Measurements from ENCODE around the gene G6PC1. TPM values are rescaled to one million over a fixed set of nuclear protein-coding genes. Genes with fewer than 3 reads are reported as not detected.

G6PC1 gene
- total and polyA plus RNA-seq, 2 of the 13 experiments (the other 11 are each of a cell fraction or from before 2014, with no cell fraction given): 1.7 to 37.9 TPM

GRCh38 chr17:42865638-42866094, 34.9 kb upstream of the G6PC1 start (continued):
- TF ChIP-seq HMGXB3 (CRISPR knock-in tag; IDR thresholded peaks at IDR 0.05; ENCODE audit: borderline replicate concordance): no peak
- no peak for TF ChIP-seq ZSCAN21 (CRISPR knock-in tag; IDR thresholded peaks at IDR 0.05; ENCODE audit: borderline replicate concordance)
- TF ChIP-seq STAT6 (CRISPR knock-in tag; IDR thresholded peaks at IDR 0.05; ENCODE audit: borderline replicate concordance): 0 out of 2 replicates have a peak, but pooled peaks have one; percentile 45
- TF ChIP-seq ZNF326 (CRISPR knock-in tag; IDR thresholded peaks at IDR 0.05; ENCODE audit: borderline replicate concordance): no peak
- TF ChIP-seq ZNF530 (CRISPR knock-in tag; IDR thresholded peaks at IDR 0.05; ENCODE audit: low read depth): no peak
- TF ChIP-seq ZNF790 (CRISPR knock-in tag; IDR thresholded peaks at IDR 0.05; ENCODE audit: borderline replicate concordance): no peak
- TF ChIP-seq NFYB (CRISPR knock-in tag; IDR thresholded peaks at IDR 0.05): no peak
- TF ChIP-seq ZNF441 (CRISPR knock-in tag; IDR thresholded peaks at IDR 0.05; ENCODE audit: borderline replicate concordance): peak; percentile 30; the same call in 1 of the 2 replicates
- no peak for TF ChIP-seq ARNT (IDR thresholded peaks at IDR 0.05)
- no peak for TF ChIP-seq ZBTB10 (CRISPR knock-in tag; IDR thresholded peaks at IDR 0.05; ENCODE audit: borderline replicate concordance)
- no peak for TF ChIP-seq ZFY (CRISPR knock-in tag; IDR thresholded peaks at IDR 0.05)
- no peak for TF ChIP-seq ZNF782 (CRISPR knock-in tag; IDR thresholded peaks at IDR 0.05; ENCODE audit: borderline replicate concordance)
- no peak for TF ChIP-seq ZNF614 (CRISPR knock-in tag; IDR thresholded peaks at IDR 0.05; ENCODE audit: borderline replicate concordance)
- TF ChIP-seq FOSL1 (CRISPR knock-in tag; IDR thresholded peaks at IDR 0.05; ENCODE audit: borderline replicate concordance): no peak
- TF ChIP-seq ZNF280B (CRISPR knock-in tag; IDR thresholded peaks at IDR 0.05; ENCODE audit: borderline replicate concordance): no peak
- TF ChIP-seq ZNF720 (CRISPR knock-in tag; IDR thresholded peaks at IDR 0.05): no peak
- TF ChIP-seq MYC (CRISPR knock-in tag; IDR thresholded peaks at IDR 0.05; ENCODE audit: borderline replicate concordance): peak; percentile 47; the same call in 1 of the 2 replicates

All from HepG2 (cell line).